ENCODE data around the gene ELL. TPM values are rescaled to one million over a fixed set of nuclear protein-coding genes. Genes with fewer than 3 reads are reported as not detected.

ELL gene
- total RNA-seq, 1 experiment from 2014 or later: 18.6 TPM

GRCh38 chr19:18496980-18497256 lies 25.0 kb downstream of the ELL start:
- no peaks in the 10 kb centered on the region for H3K27me3 ChIP-seq (ENCODE audit: control insufficient read depth, insufficient read depth, low read length)
- ATAC-seq: no peak
- BruUV-seq (replicated peaks): no TSS peak
- in situ Hi-C loops (cut with HindIII; ENCODE audit: low pct_unique_long_range_greater_than_20kb, low sequenced_read_pairs) (no loop called here), intact Hi-C loops (cut with micrococcal nuclease; ENCODE audit: unreplicated experiment) (no loop called here)
- ChIA-PET CTCF (no interaction called here), POLR2A (no interaction called here)
- H3K4me1 ChIP-seq (ENCODE audit: control insufficient read depth, insufficient read depth, low read length): no peaks in the 10 kb centered on the region; the same call in 1 of the 2 replicates
- no peak for TF ChIP-seq REST (IDR thresholded peaks at IDR 0.05; ENCODE audit: insufficient read depth in 1 of 2, low read depth in 2 of 2, low read length in 1 of 2)
- no peak for TF ChIP-seq POLR2AphosphoS5 (IDR thresholded peaks at IDR 0.05; ENCODE audit: low read depth, low read length)
- TF ChIP-seq TCF7L2 (IDR thresholded peaks at IDR 0.05; ENCODE audit: low read depth, low read length): no peak
- no peak for TF ChIP-seq SIN3A (IDR thresholded peaks at IDR 0.05; ENCODE audit: borderline replicate concordance, insufficient read depth, low read depth, low read length)
- TF ChIP-seq CTCF (IDR thresholded peaks at IDR 0.05): no peak
- no peak overlapping the region for H3K27ac ChIP-seq (ENCODE audit: low read length)
- H3K4me3 ChIP-seq (ENCODE audit: low read depth in 2 of 2, low read length in 2 of 2): no peak overlapping the region
- no peaks in the 10 kb centered on the region for H3K36me3 ChIP-seq (ENCODE audit: control insufficient read depth, insufficient read depth, low read length)
- no peaks in the 10 kb centered on the region for H3K9me3 ChIP-seq (ENCODE audit: control insufficient read depth, insufficient read depth, low read depth, low read length)
- no peak for DNase-seq (ENCODE audit: low read depth, low spot score)

- H3K27ac ChIP-seq (ENCODE audit: low read length): no peak overlapping the region
- CTCF ChIA-PET: no interaction called here
Observed at GRCh38 chr19:18496167-18496979, 25.5 kb downstream of the ELL start.

More at GRCh38 chr19:18496167-18496979, 25.5 kb downstream of the ELL start:
- no TSS peak for BruUV-seq (replicated peaks)
- no peak for DNase-seq (ENCODE audit: low read depth, low spot score)
- Histone ChIP-seq H3K36me3 (ENCODE audit: control insufficient read depth, insufficient read depth, low read length) (no peaks in the 10 kb centered on the region), H3K4me3 (ENCODE audit: low read depth in 2 of 2, low read length in 2 of 2) (no peak overlapping the region), H3K27me3 (ENCODE audit: control insufficient read depth, insufficient read depth, low read length) (no peaks in the 10 kb centered on the region), H3K4me1 (ENCODE audit: control insufficient read depth, insufficient read depth, low read length) (no peaks in the 10 kb centered on the region; the same call in 1 of the 2 replicates), H3K9me3 (ENCODE audit: control insufficient read depth, insufficient read depth, low read depth, low read length) (no peaks in the 10 kb centered on the region)
- no peak for TF ChIP-seq POLR2AphosphoS5 (IDR thresholded peaks at IDR 0.05; ENCODE audit: low read depth, low read length)
- TF ChIP-seq SIN3A (IDR thresholded peaks at IDR 0.05; ENCODE audit: borderline replicate concordance, insufficient read depth, low read depth, low read length): no peak
- TF ChIP-seq CTCF (IDR thresholded peaks at IDR 0.05): no peak
- TF ChIP-seq REST (IDR thresholded peaks at IDR 0.05; ENCODE audit: insufficient read depth in 1 of 2, low read depth in 2 of 2, low read length in 1 of 2): no peak
- TF ChIP-seq TCF7L2 (IDR thresholded peaks at IDR 0.05; ENCODE audit: low read depth, low read length): no peak
- intact Hi-C loops (cut with micrococcal nuclease; ENCODE audit: unreplicated experiment) (no loop called here), in situ Hi-C loops (cut with HindIII; ENCODE audit: low pct_unique_long_range_greater_than_20kb, low sequenced_read_pairs) (no loop called here)
- POLR2A ChIA-PET: no interaction called here
- ATAC-seq: no peak
